Prostate gland (tissue), 2 donors: Measurements from ENCODE around the gene CEP20. TPM values are rescaled to one million over a fixed set of nuclear protein-coding genes. Genes with fewer than 3 reads are reported as not detected.

Experiments used
- DNase-seq: peaks from one replicate; pipeline ENCODE4 v3.0.0-alpha.2; 2019; ENCODE audit warnings: low spot score
- H3K27ac ChIP-seq, 2 donors: fragments of 200-600 bp; sonication (generic); 2 replicates each; pipeline ENCODE4 v1.5.1; 2017 to 2019
- H3K27me3 ChIP-seq: fragments of 200-600 bp; sonication (generic); replicated peaks from 2 replicates; pipeline ENCODE4 v1.5.1; 2019; ENCODE audit not compliant: insufficient read depth
- H3K36me3 ChIP-seq, 2 donors: fragments of 200-600 bp; sonication (generic); 1 replicate in 1 of 2; 2 replicates in 1 of 2; pipeline versions ENCODE4 v1.5.1 to v1.8.1; 2017 to 2019
- H3K4me1 ChIP-seq: fragments of 200-600 bp; sonication (generic); replicated peaks from 2 replicates; pipeline ENCODE4 v1.5.1; 2019
- H3K4me3 ChIP-seq, 2 donors: fragments of 200-600 bp; sonication (generic); 2 replicates each; pipeline ENCODE4 v1.5.1; 2017 to 2019
- H3K9me3 ChIP-seq: fragments of 200-600 bp; sonication (generic); 2 replicates; pipeline ENCODE4 v1.5.1; 2017
- CTCF ChIP-seq, 4 experiments: fragments of 200-600 bp in 2 of 4; fragments of 450-650 bp in 2 of 4; sonication (generic) in 2 of 4; IDR thresholded peaks; 1 replicate in 3 of 4; 2 replicates in 1 of 4; pipeline ENCODE4 v1.5.1; 2016 to 2019; ENCODE audit warnings: antibody characterized with exemption in 4 of 4, mild to moderate bottlenecking in 2 of 4, moderate library complexity in 2 of 4
- POLR2A ChIP-seq: fragments of 450-650 bp; IDR thresholded peaks from one replicate; pipeline ENCODE4 v1.6.1; 2016; ENCODE audit warnings: antibody characterized with exemption, mild to moderate bottlenecking
- POLR2AphosphoS5 ChIP-seq: sonication (generic); formaldehyde crosslinking; IDR thresholded peaks from one replicate; pipeline ENCODE4 v1.6.1; 2017; ENCODE audit warnings: antibody characterized with exemption
- WGBS: methylation state at CpG from one replicate; pipeline ENCODE4 v1.1.5; 2018; 5-methylcytosine and 5-hydroxymethylcytosine counted together
- intact Hi-C: fragments of 100-400 bp; cut with DNase I; formaldehyde crosslinking; loops from one replicate; pipeline ENCODE4 v1.14.2; 2022
- small RNA-seq, 2 donors: library from RNA; depleted of rRNA; stranded (forward); fragments of <200 nt; gene quantifications; one replicate each; pipeline ENCODE3, GENCODE V24; 2016
- total RNA-seq, 2 donors: library from RNA; depleted of rRNA; stranded (reverse); fragments of >200 nt; gene quantifications; one replicate each; pipeline ENCODE4 v1.1.0, GENCODE V29; 2016

CEP20 gene
- total RNA-seq, 2 donors from 2014 or later, result 30.7 to 33.4 TPM

GRCh38 chr16:15822957-15823356 is 65.4 kb downstream of the CEP20 start:
- peak; percentile 82 for TF ChIP-seq POLR2AphosphoS5
- TF ChIP-seq POLR2A, result no peak
- no peak for TF ChIP-seq CTCF (IDR thresholded peaks at IDR 0.05)
- H3K9me3 ChIP-seq, result no peaks in the 10 kb centered on the region
- no peak overlapping the region for H3K4me3 ChIP-seq
- H3K27ac ChIP-seq, result peak overlapping the region; percentile 58
- no peaks in the 10 kb centered on the region for H3K36me3 ChIP-seq
- WGBS, result 23% methylated on average over 17 of the region's 17 CpGs
- DNase-seq, result peak; percentile 63
- no peaks in the 10 kb centered on the region for H3K27me3 ChIP-seq
- intact Hi-C loops, result no loop called here
- H3K4me1 ChIP-seq, result peaks cover 3% of the 10 kb centered on the region

DNA sequence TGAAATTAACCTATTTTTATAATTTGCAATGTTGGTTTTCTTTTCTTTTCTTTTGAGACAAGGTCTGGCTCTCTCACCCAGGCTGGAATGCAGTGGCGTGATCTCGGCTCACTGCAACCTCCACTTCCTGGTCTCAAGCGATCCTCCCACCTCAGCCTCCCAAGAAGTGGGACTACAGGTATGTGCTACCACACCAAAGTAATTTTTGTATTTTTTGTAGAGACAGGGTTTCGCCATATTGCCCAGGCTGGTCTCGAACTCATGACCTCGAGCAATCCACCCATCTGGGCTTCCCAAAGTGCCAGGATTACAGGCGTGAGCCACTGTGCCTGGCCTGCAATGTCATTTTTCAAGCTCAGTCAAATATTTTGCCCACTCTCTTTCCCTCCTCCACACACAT is 67.6 kb downstream of the CEP20 start:
- no peak overlapping the region for H3K27ac ChIP-seq
- no peak overlapping the region for H3K4me3 ChIP-seq
- no peaks in the 10 kb centered on the region for H3K27me3 ChIP-seq
- no peaks in the 10 kb centered on the region for H3K36me3 ChIP-seq
- H3K9me3 ChIP-seq, result no peaks in the 10 kb centered on the region
- TF ChIP-seq POLR2A (no peak), CTCF (IDR thresholded peaks at IDR 0.05) (no peak), POLR2AphosphoS5 (no peak)
- DNase-seq, result no peak
- intact Hi-C loops, result no loop called here
- 87% methylated on average over 7 of the region's 7 CpGs for WGBS
- peaks cover 3% of the 10 kb centered on the region for H3K4me1 ChIP-seq

DNA sequence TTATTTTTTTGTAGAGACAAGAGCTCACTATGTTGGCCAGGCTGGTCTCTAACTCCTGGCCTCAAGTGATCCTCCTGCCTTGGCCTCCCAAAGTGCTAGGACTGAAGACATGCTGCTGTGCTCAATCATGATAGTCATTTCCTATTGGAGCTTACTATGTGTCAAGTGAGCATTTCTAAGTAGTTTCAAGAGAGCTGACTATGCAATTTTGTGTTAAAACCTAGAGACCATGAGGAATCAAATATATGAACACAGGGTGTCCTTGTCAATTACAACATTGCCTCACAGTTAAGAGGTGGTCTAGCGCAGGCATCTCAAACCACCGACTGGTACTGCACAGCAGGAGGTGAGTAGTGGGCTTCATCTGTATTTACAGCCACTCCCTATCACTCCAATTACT is 69.4 kb downstream of the CEP20 start:
- DNase-seq, result no peak
- intact Hi-C loops, result no loop called here
- WGBS, result 87% methylated on average over 2 of the region's 2 CpGs

GRCh38 chr16:15817446-15817845 is 71.0 kb downstream of the CEP20 start:
- DNase-seq, result no peak
- intact Hi-C loops, result no loop called here
- Histone ChIP-seq H3K27ac (no peak overlapping the region), H3K27me3 (no peaks in the 10 kb centered on the region), H3K4me3 (no peak overlapping the region), H3K36me3 (no peaks in the 10 kb centered on the region), H3K9me3 (no peaks in the 10 kb centered on the region), H3K4me1 (peaks cover 3% of the 10 kb centered on the region)
- TF ChIP-seq CTCF (IDR thresholded peaks at IDR 0.05) (no peak), POLR2AphosphoS5 (no peak), POLR2A (no peak)
- 72% methylated on average over 2 of the region's 2 CpGs for WGBS

More for the DNA sequence above, 69.4 kb downstream of the CEP20 start:
- no peaks in the 10 kb centered on the region for H3K27me3 ChIP-seq
- no peak overlapping the region for H3K4me3 ChIP-seq
- TF ChIP-seq CTCF (IDR thresholded peaks at IDR 0.05) (no peak), POLR2AphosphoS5 (no peak), POLR2A (no peak)
- no peaks in the 10 kb centered on the region for H3K9me3 ChIP-seq
- no peaks in the 10 kb centered on the region for H3K36me3 ChIP-seq
- H3K27ac ChIP-seq, result no peak overlapping the region
- peaks cover 3% of the 10 kb centered on the region for H3K4me1 ChIP-seq

GRCh38 chr16:15816228-15816627 is 72.2 kb downstream of the CEP20 start:
- TF ChIP-seq CTCF (IDR thresholded peaks at IDR 0.05), result no peak
- TF ChIP-seq POLR2A, result no peak
- TF ChIP-seq POLR2AphosphoS5, result no peak
- intact Hi-C loops, result no loop called here
- Histone ChIP-seq H3K27me3 (no peaks in the 10 kb centered on the region), H3K4me1 (peaks cover 7% of the 10 kb centered on the region), H3K9me3 (no peaks in the 10 kb centered on the region), H3K27ac (no peak overlapping the region), H3K4me3 (no peak overlapping the region), H3K36me3 (no peaks in the 10 kb centered on the region)
- DNase-seq, result no peak

Small RNA genes lying within 50 kb of the gene (small RNA-seq; reads per million reads assigned to genes)
- gene RNU6-213P, result 0 reads per million in 2 donors

Other genes with a start within 250 kb of the CEP20 start
- gene MARF1, start 245.4 kb downstream of the CEP20 start, total RNA-seq, result 10 to 100 TPM; 33.3 to 54.2 TPM
- 10 to 100 TPM; 34.3 to 39.3 TPM for gene NDE1, start 238.4 kb downstream of the CEP20 start, total RNA-seq
- 1,000 to 10,000 TPM in 1 of 2 donors, 100 to 1,000 TPM in 1; 968 to 2,091 TPM for gene MYH11, start 31.6 kb downstream of the CEP20 start, total RNA-seq
- gene ABCC1, start 61.0 kb upstream of the CEP20 start, total RNA-seq, result 10 to 100 TPM; 33.4 to 87.7 TPM